Measurements from ENCODE around the gene TIMM17B.

The TIMM17B gene

DNA sequence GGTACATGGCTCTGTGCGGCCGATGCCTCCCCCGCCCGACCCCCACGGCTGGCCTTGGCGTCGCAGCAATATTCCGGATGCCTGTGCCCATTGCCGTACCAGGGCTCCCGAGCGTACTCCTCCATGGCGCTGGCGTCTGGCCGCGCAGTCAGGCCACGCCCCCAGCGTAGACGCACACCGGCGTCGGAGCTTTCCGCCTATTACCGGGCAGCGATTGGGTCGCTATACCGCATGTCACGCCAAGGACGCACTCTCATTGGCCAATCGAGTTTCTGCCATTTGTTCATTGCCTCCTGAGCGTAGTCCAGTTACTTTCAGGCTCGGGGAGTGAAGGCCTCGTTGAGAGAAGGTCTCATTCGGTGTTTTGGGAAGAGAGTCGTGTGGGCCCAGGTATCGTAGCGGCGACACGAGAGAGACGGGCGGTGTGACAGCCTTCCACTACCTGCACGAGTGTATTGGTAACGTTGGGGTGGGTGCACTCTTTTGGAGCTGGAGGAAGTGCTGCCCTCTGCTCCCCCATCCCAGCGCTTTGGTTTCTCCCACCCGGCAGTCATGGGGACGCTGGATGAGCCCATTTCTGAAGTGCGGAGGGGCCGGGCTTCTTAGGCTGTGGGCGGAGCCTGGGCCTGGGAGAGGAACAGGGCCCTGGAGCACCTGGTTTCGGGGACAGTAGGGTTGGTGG lies at the start of gene TIMM17B, which contains the start of gene PQBP1:
Gene TIMM17B, minus strand, starts transcription at position 144 of the 682 bp plus-strand sequence. Its CDS starts 19 bp downstream, at position 125.
Gene PQBP1, plus strand, starts transcription at position 306 of the 682 bp plus-strand sequence. CDS start 580 bp downstream, outside the sequence.
- DNase-seq (ENCODE audit: low spot score) = peak; percentile 89

DNA sequence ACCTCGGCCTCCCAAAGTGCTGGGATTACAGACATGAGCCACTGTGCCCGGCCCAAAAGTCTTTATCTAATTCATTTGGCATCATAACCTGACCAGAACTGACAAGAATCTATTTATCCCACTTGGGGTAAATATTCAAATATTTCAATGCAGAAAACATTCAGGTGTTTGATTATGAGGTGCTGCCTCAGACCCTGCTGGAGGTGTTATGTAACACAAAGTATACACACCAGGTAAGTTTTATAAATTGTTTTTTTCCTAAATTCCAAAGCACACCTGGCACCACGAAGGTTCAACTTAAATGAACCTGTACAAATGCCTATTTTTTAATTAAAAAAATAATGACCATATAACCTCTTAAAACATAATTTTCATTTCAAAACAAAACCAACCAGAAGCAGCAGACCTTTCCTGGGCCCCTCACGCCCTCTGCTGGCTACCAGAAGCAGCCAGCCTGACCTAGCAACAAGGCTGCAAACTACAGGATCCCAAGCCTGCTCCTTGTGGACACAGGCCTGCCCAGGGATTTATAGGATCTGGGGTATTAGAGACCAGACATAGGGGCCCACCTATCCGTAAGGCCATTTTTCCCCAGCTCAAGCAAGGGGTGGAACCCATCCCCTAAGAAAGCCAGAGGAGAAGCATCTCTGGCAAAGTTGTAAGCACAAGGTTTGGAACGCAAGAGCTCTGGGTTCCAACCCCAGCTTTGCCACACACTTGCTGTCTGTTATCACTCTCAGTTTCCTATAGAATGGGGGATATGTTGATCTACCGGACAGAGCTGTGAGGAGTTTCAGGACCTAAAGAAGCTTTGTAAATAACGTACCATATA lies 48.2 kb upstream of the TIMM17B start:
- peak; percentile 57 for DNase-seq (ENCODE audit: low spot score)

DNA sequence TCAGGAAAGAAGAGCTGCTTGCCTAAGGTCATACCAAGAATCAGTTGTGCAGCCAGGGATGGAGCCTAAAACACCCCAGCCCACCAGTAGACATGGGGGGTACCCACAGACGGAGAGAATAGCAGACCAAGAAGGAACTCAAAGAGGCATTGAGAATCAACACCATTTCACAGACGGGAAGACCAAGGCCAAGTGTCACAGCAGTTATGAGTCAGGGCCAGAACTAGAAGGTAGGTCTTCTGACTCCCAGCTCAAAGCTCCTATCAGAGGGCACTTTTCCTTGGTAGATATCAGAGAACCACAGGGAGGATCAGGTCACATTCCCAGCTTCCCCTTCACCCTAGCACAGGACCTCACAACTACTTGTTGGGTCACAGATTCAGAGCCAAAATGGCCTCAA lies 45.3 kb upstream of the TIMM17B start:
- DNase-seq (ENCODE audit: low spot score) = no peak

DNA sequence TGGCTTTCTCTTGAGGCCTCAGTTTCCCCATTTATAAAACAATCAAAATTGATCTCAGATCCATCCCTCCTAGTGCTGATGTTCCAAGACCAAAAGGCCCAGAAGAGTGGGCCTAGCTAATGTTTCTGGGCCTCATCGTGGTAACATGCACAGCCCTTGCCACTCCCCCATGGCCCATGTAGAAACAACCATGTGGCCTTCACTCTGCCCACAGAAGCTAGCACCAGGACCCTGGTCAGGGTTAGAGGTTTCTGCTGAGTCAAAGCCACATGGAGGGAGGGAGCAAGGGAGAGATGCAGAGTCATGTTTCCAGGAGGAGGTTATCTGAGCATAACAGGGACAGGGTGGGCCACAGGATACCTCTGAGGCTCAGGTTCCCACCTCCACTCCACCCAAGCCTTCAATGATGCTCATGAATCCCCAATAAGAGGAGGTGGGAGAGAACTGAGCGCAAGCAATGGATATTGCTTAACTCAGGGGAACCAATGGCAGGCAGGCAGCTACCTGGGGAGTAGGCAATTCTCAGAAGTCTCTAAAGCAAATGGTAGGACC lies 42.9 kb upstream of the TIMM17B start:
- no peak for DNase-seq (ENCODE audit: low spot score)

DNA sequence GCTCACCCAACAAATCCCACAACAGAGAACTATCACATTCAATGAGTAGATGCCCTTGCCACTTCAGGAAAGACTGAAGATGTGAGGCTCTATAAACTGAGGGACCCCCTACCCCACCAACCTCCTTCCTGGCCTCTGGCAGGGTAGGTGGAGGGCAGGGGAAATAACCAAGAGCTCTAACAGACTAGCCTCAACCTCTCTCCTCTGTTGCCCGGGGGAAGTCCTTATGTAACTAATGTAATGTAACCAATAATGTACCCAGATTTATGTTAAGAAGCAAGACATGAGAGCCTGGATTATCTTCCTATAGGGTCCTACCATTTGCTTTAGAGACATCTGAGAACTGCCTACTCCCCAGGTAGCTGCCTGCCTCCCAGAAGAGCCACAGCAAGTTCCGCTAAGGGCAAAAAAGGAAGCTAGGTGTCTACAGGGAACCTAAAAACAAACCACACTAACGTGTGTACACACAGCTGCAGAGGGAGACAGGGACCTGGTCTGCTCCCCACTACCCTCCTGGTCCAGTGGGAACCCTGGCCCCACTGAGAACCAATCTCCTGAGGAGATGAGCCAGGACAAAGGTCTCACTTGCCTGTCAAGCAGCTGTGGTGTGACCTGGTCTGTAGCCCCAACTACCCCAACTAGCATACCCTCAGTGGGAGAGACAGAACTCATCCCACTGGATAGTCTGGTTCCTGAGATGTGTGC lies 42.1 kb upstream of the TIMM17B start:
- peak; percentile 55 for DNase-seq (ENCODE audit: low spot score)

DNA sequence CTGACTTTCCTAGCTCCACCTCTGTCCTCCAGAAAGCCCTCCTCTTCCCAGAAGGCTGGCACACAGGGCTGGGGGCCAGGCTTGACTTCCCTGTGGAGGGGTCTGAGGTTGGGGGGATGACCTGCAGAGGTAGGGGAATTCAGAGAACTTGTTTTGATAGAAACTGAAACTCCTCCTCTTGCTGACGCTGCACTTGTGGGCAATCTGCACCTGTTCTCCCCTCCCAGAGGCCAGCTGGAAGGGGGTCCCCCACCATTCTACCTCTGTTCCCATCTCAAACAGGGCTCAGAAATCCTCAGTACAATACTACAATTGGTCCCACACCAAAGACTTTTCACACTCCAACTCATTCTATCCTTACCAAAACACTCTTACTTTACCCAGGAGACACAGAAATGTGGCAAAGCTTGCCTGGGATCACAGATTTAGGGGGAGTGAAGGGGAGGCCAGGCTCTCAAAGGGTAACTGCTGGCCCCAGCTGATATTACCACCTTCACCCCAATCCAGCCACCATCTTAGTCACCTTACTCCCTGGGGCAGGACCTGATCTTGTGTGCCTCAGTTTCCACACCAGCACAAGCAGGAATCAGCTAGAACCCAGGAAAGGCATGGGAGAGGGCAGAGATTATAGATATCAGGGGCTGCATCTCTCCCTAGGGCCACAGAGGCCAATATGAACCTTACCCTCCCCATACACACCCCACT lies 41.3 kb upstream of the TIMM17B start:
- peak; percentile 85 for DNase-seq (ENCODE audit: low spot score)

DNA sequence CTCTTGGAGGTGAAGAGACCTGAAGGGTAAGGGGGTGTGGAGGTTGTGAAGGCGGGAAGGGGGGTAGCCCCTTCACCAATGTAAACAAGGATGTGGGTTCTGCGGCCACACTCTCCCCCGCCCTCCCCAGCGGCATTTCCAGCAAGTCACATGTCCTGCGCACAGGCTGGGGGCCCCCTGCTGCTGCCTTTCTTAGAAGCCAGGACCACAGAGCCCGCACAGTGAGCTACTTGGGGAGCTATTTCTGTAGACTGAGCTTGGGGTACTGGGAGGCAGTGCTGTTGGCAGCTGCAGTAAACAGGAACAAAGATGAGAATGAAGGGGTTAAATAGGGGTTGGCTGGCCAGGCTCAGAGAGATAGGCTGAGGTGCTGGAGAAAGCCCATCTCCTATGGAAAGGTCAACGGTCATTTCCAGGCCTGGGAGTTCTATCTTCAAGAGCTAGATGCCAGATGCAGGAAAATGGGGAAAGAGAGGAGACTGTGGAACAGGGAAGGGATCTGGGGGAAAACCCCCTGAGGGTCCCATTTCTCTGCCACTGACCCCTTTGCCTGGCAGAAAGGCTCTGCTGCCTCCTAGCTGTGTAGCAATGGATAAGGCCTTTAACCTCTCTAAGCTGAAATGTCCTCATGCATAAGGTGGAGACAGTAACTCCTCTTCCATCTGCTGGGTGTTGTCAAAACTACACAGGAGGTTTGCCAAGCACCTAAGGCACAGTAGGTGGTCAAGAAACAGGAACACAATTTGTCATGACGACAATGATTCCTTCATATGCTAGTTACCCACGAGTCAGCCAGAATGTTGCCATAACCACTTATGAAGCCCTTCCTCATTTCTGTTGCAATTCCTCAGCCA lies 39.7 kb upstream of the TIMM17B start:
- peak; percentile 94 for DNase-seq (ENCODE audit: low spot score)

DNA sequence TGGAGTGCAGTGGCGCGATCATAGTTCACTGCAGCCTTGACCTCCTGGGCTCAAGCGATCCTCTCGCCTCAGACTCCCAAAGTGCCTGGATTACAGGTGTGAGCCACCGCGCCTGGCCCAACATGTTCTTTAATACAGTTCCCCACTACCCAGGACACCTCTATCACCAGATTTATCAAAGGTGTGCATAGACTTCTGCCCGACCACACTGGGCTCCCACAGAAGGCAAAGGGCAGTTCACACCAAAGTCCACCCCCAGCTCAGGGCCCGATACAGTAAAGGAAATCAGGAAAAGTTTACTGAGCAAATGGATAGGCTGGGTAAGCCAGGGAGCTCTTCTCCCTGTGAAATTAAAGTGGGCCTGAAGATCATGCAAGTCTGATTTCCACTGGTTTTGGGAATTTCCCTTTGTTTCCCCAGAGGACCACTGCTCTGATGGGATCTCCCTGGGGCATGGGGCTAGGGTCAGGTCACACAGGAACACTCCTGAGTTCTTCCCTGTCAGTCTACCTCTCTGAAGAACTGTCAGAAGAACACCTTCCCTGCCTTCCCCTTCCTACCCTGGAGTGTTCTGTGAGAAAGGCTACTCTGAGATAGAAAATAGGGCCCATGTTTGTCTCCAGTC lies 39.0 kb upstream of the TIMM17B start:
- no peak for DNase-seq (ENCODE audit: low spot score)

DNA sequence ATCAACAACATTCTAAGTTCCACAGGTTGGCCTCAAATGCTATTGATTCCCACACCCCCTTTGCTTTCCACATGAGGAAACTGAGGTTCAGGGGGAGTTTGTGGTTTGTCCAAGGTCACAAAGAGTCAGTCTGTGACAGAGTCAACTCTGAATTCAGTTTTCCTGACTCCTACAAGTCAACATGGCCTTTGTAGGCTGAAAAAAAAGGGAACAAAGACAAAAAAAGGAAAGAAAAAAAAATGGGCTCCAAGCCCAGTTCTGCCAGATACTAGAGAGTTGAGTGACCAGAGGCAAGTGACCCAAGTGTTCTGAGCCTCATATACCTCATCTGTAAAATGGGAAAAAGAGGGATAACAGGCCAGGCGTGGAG lies 37.7 kb upstream of the TIMM17B start:
- no peak for DNase-seq (ENCODE audit: low spot score)

DNA sequence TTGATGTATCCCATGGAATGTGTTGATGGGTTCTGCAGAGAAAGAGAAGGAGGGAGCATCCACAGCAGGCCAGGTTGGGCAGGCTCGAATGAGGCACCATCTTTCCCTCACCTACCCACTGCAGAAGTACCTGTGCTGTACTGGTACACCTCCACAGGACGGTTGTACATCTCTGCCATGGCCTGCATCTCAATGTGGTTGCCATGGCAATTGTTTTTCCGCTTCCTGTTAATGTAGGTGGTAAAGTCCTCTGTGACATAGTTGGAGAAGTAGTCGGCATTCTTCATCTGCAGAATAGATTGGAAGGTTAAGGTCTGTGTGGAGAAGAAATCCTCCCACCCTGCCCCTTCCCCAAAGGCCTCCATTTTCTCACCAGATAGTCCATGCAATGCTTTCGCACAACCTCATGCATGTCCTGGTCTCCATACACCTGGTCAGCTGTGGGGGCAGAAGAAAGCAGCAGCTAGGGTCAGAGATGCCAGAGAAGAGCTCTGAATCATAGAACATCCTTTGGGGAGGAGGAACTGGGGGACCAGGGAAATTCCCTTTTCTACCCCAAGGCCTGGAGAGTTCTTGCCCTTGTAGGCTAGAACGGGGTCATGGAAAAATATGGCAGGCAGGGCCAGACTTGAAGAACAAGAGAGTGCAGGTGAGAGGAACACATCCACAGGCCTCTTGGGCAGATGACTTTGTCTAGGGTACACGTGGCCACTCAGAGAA lies 37.2 kb upstream of the TIMM17B start:
- peak; percentile 72 for DNase-seq (ENCODE audit: low spot score)

DNA sequence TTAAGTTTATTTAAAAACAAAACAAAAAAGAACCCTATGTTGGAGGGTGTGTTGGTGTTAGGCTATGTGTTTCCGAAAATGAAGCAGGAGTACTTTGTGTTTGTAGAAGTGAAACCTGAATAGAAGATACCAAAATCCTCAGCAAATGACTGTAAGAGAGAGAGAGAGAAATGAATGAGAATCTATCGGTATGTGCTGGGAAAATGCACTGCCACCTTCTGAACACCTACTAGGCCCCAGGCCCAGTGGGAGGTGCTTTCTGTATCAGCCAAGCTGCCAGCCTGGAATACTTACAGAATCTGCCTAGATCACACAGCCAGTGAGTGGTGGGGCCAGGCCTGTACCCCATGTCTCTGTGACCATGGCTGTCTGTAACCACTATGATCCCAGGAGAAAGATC lies 36.2 kb upstream of the TIMM17B start:
- DNase-seq (ENCODE audit: low spot score) = no peak

DNA sequence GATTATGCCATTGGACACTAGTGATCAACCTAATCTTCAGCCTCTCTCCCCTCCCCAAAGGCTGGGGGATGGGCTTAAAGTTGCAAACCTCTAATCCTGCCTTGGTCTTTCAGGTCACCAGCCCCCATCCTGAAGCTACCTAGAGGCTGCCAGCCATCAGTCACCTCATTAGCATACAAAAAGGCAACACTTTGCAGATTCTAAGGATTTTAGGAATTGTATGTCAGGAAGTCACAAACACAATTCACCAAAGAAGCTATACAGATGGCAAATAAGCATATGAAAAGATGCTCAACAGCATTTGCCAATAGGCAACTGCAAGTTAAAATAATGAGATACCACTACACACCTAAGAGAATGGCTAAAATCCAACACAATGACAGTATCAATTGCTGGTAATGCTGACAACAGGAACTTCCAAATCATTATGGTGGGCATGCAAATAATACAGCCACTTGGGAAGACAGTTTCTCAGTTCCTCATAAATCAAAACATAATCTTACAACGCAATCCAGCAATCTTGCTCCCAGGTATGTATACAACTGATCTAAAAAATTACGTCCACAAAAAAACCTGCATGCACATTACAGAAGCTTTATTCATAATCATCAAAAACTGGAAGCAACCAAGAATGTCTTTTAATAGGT lies 30.3 kb upstream of the TIMM17B start:
- no peak for DNase-seq (ENCODE audit: low spot score)

DNA sequence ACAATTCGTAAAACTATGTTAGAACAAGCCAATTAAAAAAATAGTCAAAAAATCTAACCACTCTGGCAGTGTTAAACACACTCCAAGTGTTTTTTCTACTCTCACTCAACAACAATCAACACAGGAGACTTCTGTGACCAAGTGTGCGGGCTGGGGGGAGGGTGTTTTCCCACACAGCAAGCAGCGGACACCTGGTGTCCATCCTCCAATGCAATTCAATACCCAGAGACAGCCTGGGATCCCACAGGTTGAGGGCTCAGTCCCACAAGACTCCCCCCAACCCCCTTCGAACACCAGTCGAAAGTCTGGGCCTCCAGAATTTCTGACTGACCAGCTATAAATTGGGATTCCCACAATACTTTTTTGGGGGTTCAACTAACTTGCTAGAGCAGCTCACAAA lies 29.6 kb upstream of the TIMM17B start:
- no peak for DNase-seq (ENCODE audit: low spot score)

DNA sequence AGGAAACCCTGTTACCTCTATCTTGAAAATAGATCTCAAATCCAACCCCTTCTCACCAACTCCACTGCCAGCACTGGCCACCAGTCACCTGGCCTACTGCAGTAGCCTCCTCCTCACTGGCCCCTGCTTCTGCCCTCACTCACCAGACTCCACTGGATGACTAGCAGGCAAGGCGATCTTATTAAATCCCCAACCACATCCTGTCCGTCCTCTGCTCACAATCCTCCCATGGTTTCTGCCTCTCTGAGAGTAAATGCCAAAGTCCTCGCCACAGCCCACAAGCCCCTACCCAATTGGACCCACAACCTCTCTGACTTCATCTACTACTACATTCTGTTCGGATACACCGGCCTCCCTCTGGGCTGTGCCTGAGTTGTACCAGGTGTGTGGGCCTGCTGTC lies 26.7 kb upstream of the TIMM17B start:
- DNase-seq (ENCODE audit: low spot score) = no peak

DNA sequence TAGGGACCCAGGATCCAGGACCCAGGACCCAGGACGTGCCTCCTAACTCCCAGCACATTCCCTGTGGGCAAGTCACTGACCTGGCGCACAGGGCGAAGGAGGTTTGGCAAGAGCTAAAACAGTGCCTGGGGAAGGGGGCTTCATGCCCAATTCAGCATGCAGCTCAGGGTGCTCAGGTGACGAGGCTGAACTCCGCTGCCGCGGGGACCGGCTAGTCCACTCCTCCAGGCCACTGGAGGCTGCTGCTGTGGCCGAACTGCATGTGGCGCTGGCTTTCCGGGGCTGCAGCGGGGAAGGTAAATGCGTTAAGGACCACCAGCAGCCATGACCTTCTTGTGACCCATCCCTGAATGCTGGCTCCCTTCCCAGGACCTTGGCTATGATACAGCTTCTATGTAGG lies 26.2 kb upstream of the TIMM17B start:
- no peak for DNase-seq (ENCODE audit: low spot score)

DNA sequence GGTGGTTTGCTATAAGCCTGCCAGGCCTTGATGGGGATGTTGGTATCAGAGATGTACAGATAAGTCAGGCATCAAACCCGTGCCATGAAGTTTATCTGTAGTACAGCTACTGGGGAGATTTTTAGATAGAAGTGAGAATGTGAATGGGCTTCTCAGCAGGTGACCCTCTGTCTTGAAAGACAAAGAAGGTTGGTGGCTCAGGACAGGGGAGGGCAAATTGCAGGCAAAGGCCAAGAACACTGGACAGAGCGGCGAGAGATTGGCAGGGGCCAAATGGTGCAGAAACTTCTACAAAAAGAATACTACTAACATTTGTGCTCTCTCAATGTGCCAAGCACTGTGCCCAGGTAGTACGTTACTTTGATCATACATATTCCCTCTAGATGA lies 23.1 kb upstream of the TIMM17B start:
- DNase-seq (ENCODE audit: low spot score) = no peak

DNA sequence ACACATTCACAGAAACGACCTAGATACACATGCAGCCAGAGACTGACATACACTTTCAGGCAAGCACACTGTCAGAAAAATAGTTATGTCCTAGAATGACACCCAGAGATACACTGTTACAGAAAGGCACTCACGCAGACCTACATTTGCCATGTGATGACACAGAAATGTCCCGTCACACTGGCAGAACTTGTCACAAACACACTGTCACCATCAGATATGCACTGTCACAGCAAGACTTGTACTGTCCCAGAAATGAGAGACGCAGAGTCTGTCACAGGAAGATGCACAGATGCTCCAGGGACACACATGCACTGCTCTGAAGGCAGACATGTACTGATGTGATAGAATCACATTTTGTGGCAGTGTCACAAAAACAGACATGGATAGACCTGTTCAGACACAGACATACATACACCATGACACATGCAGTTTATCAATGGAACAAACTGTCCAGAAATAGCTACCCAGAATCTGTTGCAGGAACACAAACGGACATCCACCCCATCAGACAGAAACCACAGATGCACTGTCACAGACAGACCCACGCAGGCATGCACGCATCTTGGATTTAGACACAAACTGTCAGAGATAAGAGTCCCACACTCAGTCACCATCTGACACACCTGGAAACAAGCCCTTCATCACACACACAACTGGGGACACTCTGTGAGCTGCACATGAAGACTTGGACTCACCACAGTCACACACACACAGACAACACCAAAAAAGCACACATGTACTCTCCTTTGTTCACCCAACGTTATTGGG lies 22.6 kb upstream of the TIMM17B start:
- DNase-seq (ENCODE audit: low spot score) = peak; percentile 59

DNA sequence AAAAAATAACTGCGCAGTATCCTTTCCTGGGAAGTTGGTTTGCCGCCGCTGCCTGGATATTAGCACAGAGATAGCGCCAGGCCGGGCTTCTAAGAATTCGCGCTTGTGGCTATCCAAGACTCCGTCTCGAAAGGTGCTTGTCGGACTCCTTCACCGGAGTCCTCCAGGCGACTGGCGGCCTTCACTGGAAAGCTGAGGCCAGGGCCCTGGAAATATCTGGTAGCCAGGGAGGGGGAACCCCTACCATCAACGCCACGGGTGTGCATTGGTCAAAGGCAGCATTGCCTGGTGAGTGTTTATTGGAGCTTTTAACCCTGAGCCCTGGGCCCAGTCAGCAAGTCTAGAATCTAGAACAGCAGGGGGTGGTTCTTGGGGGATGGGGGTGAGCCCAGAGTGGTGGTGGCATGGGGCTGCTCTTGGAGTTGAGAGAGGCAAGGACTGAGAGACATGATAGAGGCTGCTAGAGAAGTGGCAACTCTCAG lies 21.8 kb upstream of the TIMM17B start:
- peak; percentile 46 for DNase-seq (ENCODE audit: low spot score)

Data from CD4-positive, alpha-beta T cell treated with Interleukin-6 at 100 ng/mL for 8 hours (primary cell).